Measurements from ENCODE around the gene LRSAM1.

GRCh38 chr9:127423476-127423933 lies 27.8 kb upstream of the LRSAM1 start:
- TF ChIP-seq PATZ1 (CRISPR knock-in tag; IDR thresholded peaks at IDR 0.05; ENCODE audit: borderline replicate concordance) (no peak), TCF4 (CRISPR knock-in tag; IDR thresholded peaks at IDR 0.05; ENCODE audit: borderline replicate concordance) (no peak), ZNF565 (CRISPR knock-in tag; conservative IDR thresholded peaks at IDR 0.05; ENCODE audit: low read depth) (no peak), ZFP30 (CRISPR knock-in tag; IDR thresholded peaks at IDR 0.05) (no peak), ARNTL (CRISPR knock-in tag; IDR thresholded peaks at IDR 0.05; ENCODE audit: borderline replicate concordance, low read depth) (no peak)

Measured in SK-N-SH treated with all-trans-retinoic acid at 6 μM for 48 hours (cell line).